ENCODE data around the gene NETO2. TPM values are rescaled to one million over a fixed set of nuclear protein-coding genes. Genes with fewer than 3 reads are reported as not detected.

NETO2 gene
- total RNA-seq, 1 experiment from 2014 or later: 38.2 TPM

- in situ Hi-C loops (cut with HindIII; ENCODE audit: low pct_unique_long_range_greater_than_20kb, low sequenced_read_pairs): no loop called here
- DNase-seq (ENCODE audit: low read depth, low spot score) (no peak), ATAC-seq (no peak)
- TF ChIP-seq SIN3A (IDR thresholded peaks at IDR 0.05; ENCODE audit: borderline replicate concordance, insufficient read depth, low read depth, low read length) (no peak), CTCF (IDR thresholded peaks at IDR 0.05) (no peak), TCF7L2 (IDR thresholded peaks at IDR 0.05; ENCODE audit: low read depth, low read length) (no peak), REST (IDR thresholded peaks at IDR 0.05; ENCODE audit: insufficient read depth in 1 of 2, low read depth in 2 of 2, low read length in 1 of 2) (no peak), POLR2AphosphoS5 (IDR thresholded peaks at IDR 0.05; ENCODE audit: low read depth, low read length) (no peak)
- Histone ChIP-seq H3K36me3 (ENCODE audit: control insufficient read depth, insufficient read depth, low read length) (no peaks in the 10 kb centered on the region), H3K4me1 (ENCODE audit: control insufficient read depth, insufficient read depth, low read length) (no peaks in the 10 kb centered on the region), H3K9me3 (ENCODE audit: control insufficient read depth, insufficient read depth, low read depth, low read length) (no peaks in the 10 kb centered on the region), H3K27ac (ENCODE audit: low read length) (no peak overlapping the region), H3K27me3 (ENCODE audit: control insufficient read depth, insufficient read depth, low read length) (no peaks in the 10 kb centered on the region), H3K4me3 (ENCODE audit: low read depth in 2 of 2, low read length in 2 of 2) (no peak overlapping the region)
- ChIA-PET CTCF (no interaction called here), POLR2A (no interaction called here)
- no TSS peak for BruUV-seq (replicated peaks)
- intact Hi-C loops (cut with micrococcal nuclease; ENCODE audit: unreplicated experiment): loop anchor here (10.0 kb wide), 2 partner anchors 99 to 1109 kb away; partner anchors contain the start of genes ABCC12 and NETO2
Measured at GRCh38 chr16:47045459-47045858, 98.3 kb downstream of the NETO2 start.

GRCh38 chr16:47045023-47045422, 98.7 kb downstream of the NETO2 start:
- TF ChIP-seq REST (IDR thresholded peaks at IDR 0.05; ENCODE audit: insufficient read depth in 1 of 2, low read depth in 2 of 2, low read length in 1 of 2): no peak
- TF ChIP-seq POLR2AphosphoS5 (IDR thresholded peaks at IDR 0.05; ENCODE audit: low read depth, low read length): no peak
- no peak for TF ChIP-seq CTCF (IDR thresholded peaks at IDR 0.05)
- TF ChIP-seq TCF7L2 (IDR thresholded peaks at IDR 0.05; ENCODE audit: low read depth, low read length): no peak
- TF ChIP-seq SIN3A (IDR thresholded peaks at IDR 0.05; ENCODE audit: borderline replicate concordance, insufficient read depth, low read depth, low read length): no peak
- CTCF ChIA-PET: no interaction called here

More at GRCh38 chr16:47045023-47045422, 98.7 kb downstream of the NETO2 start:
- no TSS peak for BruUV-seq (replicated peaks)
- intact Hi-C loops (cut with micrococcal nuclease; ENCODE audit: unreplicated experiment) (loop anchor here (10.0 kb wide), 2 partner anchors 100 to 1110 kb away; partner anchors contain the start of genes ABCC12 and NETO2), in situ Hi-C loops (cut with HindIII; ENCODE audit: low pct_unique_long_range_greater_than_20kb, low sequenced_read_pairs) (no loop called here)
- H3K4me1 ChIP-seq (ENCODE audit: control insufficient read depth, insufficient read depth, low read length): no peaks in the 10 kb centered on the region
- no peaks in the 10 kb centered on the region for H3K36me3 ChIP-seq (ENCODE audit: control insufficient read depth, insufficient read depth, low read length)
- POLR2A ChIA-PET: no interaction called here
- H3K27ac ChIP-seq (ENCODE audit: low read length): no peak overlapping the region
- no peak overlapping the region for H3K4me3 ChIP-seq (ENCODE audit: low read depth in 2 of 2, low read length in 2 of 2)
- ATAC-seq (no peak), DNase-seq (ENCODE audit: low read depth, low spot score) (no peak)
- H3K27me3 ChIP-seq (ENCODE audit: control insufficient read depth, insufficient read depth, low read length): no peaks in the 10 kb centered on the region
- no peaks in the 10 kb centered on the region for H3K9me3 ChIP-seq (ENCODE audit: control insufficient read depth, insufficient read depth, low read depth, low read length)
